Measurements from ENCODE around the gene CAV1.

CAV1 gene

GRCh38 chr7:116496653-116497052, 28.2 kb upstream of the CAV1 start:
- no peak for TF ChIP-seq ELF4 (IDR thresholded peaks at IDR 0.05)
- no peak for TF ChIP-seq L3MBTL2 (conservative IDR thresholded peaks at IDR 0.05)
- no peak for TF ChIP-seq SUZ12 (IDR thresholded peaks at IDR 0.05)
- no peak for TF ChIP-seq CTBP1 (IDR thresholded peaks at IDR 0.05; ENCODE audit: borderline replicate concordance)
- no peak for TF ChIP-seq NFRKB (IDR thresholded peaks at IDR 0.05)
- TF ChIP-seq ARNT (IDR thresholded peaks at IDR 0.05): no peak
- no peak for TF ChIP-seq FOXK2 (IDR thresholded peaks at IDR 0.05)
- TF ChIP-seq FOXA1 (IDR thresholded peaks at IDR 0.05): no peak
- TF ChIP-seq ZNF384 (IDR thresholded peaks at IDR 0.05): no peak
- no peak for TF ChIP-seq HDGF (IDR thresholded peaks at IDR 0.05; ENCODE audit: borderline replicate concordance)
- TF ChIP-seq LEF1 (IDR thresholded peaks at IDR 0.05; ENCODE audit: borderline replicate concordance): no peak
- no peak for TF ChIP-seq BHLHE40 (IDR thresholded peaks at IDR 0.05; ENCODE audit: borderline replicate concordance)
- TF ChIP-seq SP1 (IDR thresholded peaks at IDR 0.05): no peak
- no peak for TF ChIP-seq PKNOX1 (IDR thresholded peaks at IDR 0.05)
- DNase-seq (ENCODE audit: extremely low spot score): no peak
- CTCF ChIA-PET: interaction anchor here (1.0 kb wide), 1 partner anchor 242 kb away, joined by 5 read pairs; no protein-coding TSS in a partner anchor
- POLR2A ChIA-PET: interaction anchor here (1.6 kb wide), 1 partner anchor 29 kb away, joined by 6 read pairs; no protein-coding TSS in a partner anchor

GRCh38 chr7:116497708-116498107, 27.1 kb upstream of the CAV1 start:
- POLR2A ChIA-PET: no interaction called here
- DNase-seq (ENCODE audit: extremely low spot score): no peak
- CTCF ChIA-PET: no interaction called here
- TF ChIP-seq ZNF384 (IDR thresholded peaks at IDR 0.05) (no peak), SP1 (IDR thresholded peaks at IDR 0.05) (no peak), SUZ12 (IDR thresholded peaks at IDR 0.05) (no peak), L3MBTL2 (conservative IDR thresholded peaks at IDR 0.05) (no peak), BHLHE40 (IDR thresholded peaks at IDR 0.05; ENCODE audit: borderline replicate concordance) (no peak), HDGF (IDR thresholded peaks at IDR 0.05; ENCODE audit: borderline replicate concordance) (no peak), NFRKB (IDR thresholded peaks at IDR 0.05) (no peak), LEF1 (IDR thresholded peaks at IDR 0.05; ENCODE audit: borderline replicate concordance) (no peak), FOXM1 (IDR thresholded peaks at IDR 0.05; ENCODE audit: borderline replicate concordance) (no peak), TARDBP (IDR thresholded peaks at IDR 0.05) (no peak), FOXA1 (IDR thresholded peaks at IDR 0.05) (no peak)

- peak; percentile 63 for DNase-seq (ENCODE audit: extremely low spot score)
- TF ChIP-seq L3MBTL2 (conservative IDR thresholded peaks at IDR 0.05) (peak; percentile 78), LEF1 (IDR thresholded peaks at IDR 0.05; ENCODE audit: borderline replicate concordance) (no peak)
- POLR2A ChIA-PET: interaction anchor here (0.8 kb wide), 1 partner anchor 83 kb away, joined by 3 read pairs; no protein-coding TSS in a partner anchor
- CTCF ChIA-PET: interaction anchor here (0.9 kb wide), 1 partner anchor 27 kb away, joined by 3 read pairs; no protein-coding TSS in a partner anchor
Observed at GRCh38 chr7:116499168-116500077, 25.4 kb upstream of the CAV1 start, which contains the start of gene CAV2. Gene CAV2 (plus strand): TSS chr7:116499738. CDS start chr7:116499782, 44 bp downstream.

GRCh38 chr7:116500078-116500853, 24.6 kb upstream of the CAV1 start:
- peak; percentile 9 for DNase-seq (ENCODE audit: extremely low spot score)
- CTCF ChIA-PET: interaction anchor here (0.9 kb wide), 1 partner anchor 26 kb away, joined by 3 read pairs; no protein-coding TSS in a partner anchor
- no peak for TF ChIP-seq HDGF (IDR thresholded peaks at IDR 0.05; ENCODE audit: borderline replicate concordance)
- peak; percentile 27; the same call in 1 of the 2 replicates for TF ChIP-seq L3MBTL2 (conservative IDR thresholded peaks at IDR 0.05)
- no peak for TF ChIP-seq NFRKB (IDR thresholded peaks at IDR 0.05)
- POLR2A ChIA-PET: no interaction called here

- DNase-seq (ENCODE audit: extremely low spot score): no peak
- POLR2A ChIA-PET: no interaction called here
- CTCF ChIA-PET: interaction anchor here (0.5 to 1.6 kb wide), 2 partner anchors 25 to 85 kb away, joined by 3 to 4 read pairs; no protein-coding TSS in a partner anchor
- no peak for TF ChIP-seq FOXM1 (IDR thresholded peaks at IDR 0.05; ENCODE audit: borderline replicate concordance)
- no peak for TF ChIP-seq SP1 (IDR thresholded peaks at IDR 0.05)
- TF ChIP-seq ELF4 (IDR thresholded peaks at IDR 0.05): no peak
- no peak for TF ChIP-seq NFRKB (IDR thresholded peaks at IDR 0.05)
- no peak for TF ChIP-seq LEF1 (IDR thresholded peaks at IDR 0.05; ENCODE audit: borderline replicate concordance)
Observed at GRCh38 chr7:116501425-116502167, 23.2 kb upstream of the CAV1 start.

GRCh38 chr7:116502201-116503096, 22.4 kb upstream of the CAV1 start:
- TF ChIP-seq LEF1 (IDR thresholded peaks at IDR 0.05; ENCODE audit: borderline replicate concordance) (no peak), HDGF (IDR thresholded peaks at IDR 0.05; ENCODE audit: borderline replicate concordance) (no peak), BHLHE40 (IDR thresholded peaks at IDR 0.05; ENCODE audit: borderline replicate concordance) (no peak), SUZ12 (IDR thresholded peaks at IDR 0.05) (no peak), FOXA1 (IDR thresholded peaks at IDR 0.05) (no peak), ARNT (IDR thresholded peaks at IDR 0.05) (no peak), ZNF384 (IDR thresholded peaks at IDR 0.05) (no peak), L3MBTL2 (conservative IDR thresholded peaks at IDR 0.05) (no peak), FOXM1 (IDR thresholded peaks at IDR 0.05; ENCODE audit: borderline replicate concordance) (no peak), NFRKB (IDR thresholded peaks at IDR 0.05) (no peak), ELF4 (IDR thresholded peaks at IDR 0.05) (no peak)
- no peak for DNase-seq (ENCODE audit: extremely low spot score)
- POLR2A ChIA-PET: no interaction called here
- CTCF ChIA-PET: interaction anchor here (0.5 to 1.6 kb wide), 2 partner anchors 24 to 84 kb away, joined by 3 to 4 read pairs; no protein-coding TSS in a partner anchor

All from HEK293T (cell line).